Iris pigment epithelial cell (primary cell): ENCODE data around the gene F11.
"Not testable (repeated sequence)": the region's sequence is repeated elsewhere in the genome, so short reads cannot be mapped to it uniquely, and the experiment has no call there.

Experiments
- DNase-seq: peaks from one replicate; pipeline ENCODE4 v3.0.0-alpha.2; 2011; ENCODE audit warnings: low read depth

F11 gene

DNA sequence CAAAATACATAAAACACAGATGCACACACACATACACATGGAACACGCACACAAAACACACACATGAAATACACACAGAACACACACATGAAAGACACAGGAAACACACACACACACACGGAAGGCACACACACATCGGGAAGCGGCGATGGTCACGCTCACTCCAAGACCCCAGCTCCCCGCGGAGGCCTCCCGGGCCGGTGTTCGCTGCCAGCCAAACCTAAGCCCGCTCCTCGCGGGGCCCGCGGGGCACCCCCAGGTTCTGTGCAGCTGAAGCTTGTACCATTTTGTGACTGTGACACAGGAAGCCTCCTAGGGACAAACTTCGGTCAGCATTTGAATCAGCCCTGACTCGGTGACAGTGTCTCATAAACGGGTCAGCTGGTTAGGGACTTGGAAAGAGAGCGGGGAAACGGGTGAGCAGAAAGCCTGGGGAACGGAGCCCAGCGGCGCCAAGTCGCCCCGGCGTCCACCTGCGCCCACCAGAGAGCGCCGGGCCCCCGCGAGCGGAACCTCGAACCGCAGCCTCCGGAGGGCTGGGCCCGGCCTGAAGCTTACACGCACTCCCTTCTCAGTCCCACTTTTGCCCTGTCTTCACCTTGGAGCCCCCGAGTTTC, 32.1 kb downstream of the F11 start:
- no peak for DNase-seq

DNA sequence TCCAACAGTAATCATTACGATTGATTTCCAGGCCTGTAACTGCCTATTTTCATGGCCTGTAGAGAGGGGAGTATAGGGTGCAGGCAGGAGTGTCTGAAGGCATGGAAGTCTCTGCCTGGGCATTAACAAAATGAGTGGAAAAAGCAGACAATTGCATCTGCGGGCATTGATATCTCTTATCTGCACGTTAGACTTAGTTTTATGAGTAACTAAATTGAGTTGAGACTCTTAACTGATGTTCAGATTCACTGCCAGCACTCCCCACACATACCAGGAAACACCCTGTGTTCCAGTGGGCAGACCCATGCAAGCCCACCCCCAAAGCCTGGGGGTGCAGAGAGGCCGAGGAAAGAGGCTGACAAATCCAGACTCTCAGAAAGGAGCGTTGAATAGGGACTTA, 33.3 kb downstream of the F11 start:
- DNase-seq = no peak

DNA sequence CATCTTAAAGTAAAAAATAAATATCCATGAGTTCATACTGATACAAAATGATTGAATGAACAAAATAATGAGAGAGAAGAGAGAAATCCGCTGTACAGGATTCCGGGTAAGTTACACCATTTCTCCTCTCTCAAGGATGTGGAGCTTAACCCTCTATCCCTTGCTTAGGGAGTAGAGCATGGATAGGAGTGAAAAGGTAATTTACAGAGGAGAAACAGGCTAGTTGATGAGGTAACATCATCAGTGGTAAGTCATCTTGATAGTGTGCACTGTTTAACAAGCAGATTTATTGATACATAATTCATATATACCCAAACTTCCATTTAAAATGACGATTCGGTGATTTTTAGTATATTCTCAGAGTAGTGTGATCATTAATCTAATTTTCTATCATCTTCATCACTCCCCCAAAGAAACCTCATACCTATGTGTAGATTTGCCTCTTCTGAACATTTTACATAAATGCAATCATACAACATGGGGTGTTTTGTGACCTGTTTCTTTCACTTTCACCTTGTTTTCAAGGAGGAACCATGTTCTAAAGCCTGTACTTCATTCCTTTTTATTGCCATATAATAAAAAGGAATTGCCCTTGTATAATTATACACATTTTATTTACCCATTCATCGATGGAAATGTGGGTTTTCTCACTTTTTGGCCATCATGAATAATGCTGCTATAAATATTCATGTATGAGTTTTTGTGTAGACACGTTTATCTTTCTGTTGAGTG, 34.8 kb downstream of the F11 start:
- DNase-seq = no peak

DNA sequence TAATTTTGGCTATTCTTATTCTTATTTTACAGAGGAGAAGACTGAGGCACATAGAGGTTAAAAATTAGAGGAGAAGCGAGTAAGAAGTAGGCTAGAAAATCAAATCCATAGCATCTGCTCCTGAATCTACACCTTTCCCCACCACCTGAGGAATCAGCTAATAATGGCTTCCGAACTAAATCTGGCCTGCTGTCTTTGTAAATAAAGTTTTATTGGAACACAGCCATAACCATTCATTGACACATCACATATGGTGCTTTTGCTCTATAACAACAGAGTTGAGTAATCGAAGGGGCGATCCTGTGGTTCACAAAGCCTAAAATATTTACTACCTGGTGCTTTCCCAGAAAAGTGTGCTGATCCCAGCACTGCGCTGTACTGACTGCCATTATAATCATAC, 38.2 kb downstream of the F11 start:
- no peak for DNase-seq

DNA sequence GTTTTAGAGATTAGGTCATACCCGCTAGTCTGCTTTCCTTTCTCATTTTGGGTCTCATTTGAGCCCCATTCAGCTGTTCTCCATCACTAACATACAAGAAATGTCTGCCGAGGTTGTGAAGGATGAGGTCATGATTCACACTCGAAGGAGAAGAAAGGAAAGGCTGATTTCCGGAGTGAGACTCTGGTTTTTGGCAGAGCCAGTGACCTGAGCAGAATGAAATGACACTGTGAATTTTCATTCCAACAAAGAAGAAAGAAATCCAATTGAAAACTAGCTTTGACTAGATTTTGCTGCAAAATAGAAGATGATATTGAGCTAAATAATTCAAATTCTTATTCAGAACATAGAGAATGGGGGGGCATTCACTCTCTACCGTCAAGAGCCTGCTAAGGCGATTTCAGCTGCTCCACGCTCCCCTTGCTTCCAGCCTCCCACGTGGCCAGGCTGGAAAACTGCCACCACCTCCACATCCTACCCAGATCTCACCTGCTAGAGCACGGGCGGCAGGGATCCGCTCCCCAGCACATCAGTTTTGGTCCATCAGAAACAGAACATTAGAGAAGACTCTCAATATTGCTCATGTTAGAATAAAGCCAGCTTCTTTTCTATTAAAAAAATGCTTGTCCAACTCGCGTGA, 39.0 kb downstream of the F11 start:
- peak; percentile 5 for DNase-seq

DNA sequence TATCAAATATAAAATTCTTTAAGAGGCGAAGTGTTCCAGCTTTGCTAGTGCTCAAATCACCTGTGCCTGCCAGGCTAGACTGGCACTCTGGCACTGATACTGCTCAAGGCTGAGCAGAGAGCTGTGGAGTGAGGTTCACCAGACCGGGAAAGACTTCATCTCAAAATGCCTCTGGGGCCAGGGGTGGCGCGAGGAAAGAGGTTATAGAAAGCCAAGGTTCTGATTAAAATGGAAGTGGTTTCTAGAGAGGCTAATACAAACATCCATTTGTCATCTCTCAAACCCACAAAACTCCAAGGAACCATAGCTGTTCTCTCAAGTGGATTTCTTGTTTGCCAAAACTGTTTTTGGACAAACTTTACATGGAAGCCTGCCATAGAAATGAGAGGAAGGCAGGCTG, 41.5 kb downstream of the F11 start:
- no peak for DNase-seq

DNA sequence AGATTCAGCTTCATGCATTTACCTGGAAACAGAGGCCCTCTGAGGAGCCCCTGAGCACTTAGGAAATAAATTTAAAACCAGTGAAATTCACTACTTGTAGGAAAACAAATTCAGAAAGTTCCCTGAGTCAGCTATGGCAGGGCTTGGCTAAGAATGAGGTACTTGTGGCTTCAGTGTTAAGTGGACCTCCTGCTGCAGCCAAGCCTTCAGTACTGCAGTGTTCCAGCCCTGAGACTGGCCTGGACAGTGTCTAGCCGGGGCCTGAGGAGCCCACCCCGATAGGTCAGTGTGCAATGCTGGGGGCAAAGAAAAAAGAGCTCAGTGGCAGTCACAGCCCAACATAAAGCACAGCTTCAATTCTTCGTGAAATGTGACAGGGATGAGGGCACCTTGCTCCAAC, 41.9 kb downstream of the F11 start:
- DNase-seq = no peak

DNA sequence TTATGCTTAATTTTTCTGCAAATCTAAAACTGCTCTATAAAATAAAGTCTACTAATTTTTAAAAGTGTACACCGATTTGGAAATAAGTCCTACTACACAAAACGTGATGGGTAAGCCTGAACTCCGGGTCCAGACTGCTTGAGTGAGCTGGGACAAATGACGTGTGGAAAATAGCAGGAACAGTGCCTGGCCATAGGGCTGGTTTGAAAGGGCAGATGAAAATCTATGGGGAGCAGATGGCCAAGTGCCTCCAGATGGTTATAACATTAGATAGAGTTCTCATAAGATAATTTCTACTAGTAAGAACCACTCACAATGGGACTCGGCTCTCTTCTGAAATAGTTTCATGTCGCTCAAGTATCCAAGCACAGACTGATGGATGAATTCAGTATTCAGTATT, 52.5 kb downstream of the F11 start:
- DNase-seq = no peak

DNA sequence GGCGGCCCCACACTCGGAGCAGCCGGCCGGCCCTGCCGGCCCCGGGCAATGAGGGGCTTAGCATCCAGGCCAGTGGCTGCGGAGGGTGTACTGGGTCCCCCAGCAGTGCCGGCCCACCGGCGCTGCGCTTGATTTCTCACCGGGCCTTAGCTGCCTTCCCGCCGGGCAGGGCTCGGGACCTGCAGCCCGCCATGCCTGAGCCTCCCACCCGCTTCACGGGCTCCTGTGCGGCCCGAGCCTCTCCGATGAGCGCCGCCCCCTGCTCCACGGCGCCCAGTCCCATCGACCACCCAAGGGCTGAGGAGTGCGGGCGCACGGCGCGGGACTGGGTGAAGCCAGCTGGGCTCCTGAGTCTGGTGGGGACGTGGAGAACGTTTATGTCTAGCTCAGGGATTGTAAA, 58.7 kb downstream of the F11 start:
- not testable (repeated sequence) for DNase-seq

DNA sequence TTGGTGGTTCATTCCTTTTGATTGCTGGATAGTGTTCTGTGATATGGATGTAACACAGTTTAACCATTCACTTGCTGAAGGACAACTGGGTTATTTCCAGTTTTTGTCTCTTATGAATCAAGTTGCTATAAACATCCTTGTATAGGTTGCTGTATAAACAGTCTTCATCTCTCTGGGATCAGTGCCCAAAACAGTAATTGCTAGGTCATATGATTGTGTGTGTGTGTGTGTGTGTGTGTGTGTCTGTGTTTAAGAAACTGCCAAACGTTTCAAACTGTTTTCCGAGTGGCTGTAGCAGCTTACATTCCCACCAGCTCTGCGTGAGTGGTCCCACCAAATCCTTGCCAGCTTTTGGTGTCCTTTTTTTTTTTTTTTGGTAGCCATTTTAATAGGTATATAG, 60.4 kb downstream of the F11 start:
- DNase-seq = no peak

DNA sequence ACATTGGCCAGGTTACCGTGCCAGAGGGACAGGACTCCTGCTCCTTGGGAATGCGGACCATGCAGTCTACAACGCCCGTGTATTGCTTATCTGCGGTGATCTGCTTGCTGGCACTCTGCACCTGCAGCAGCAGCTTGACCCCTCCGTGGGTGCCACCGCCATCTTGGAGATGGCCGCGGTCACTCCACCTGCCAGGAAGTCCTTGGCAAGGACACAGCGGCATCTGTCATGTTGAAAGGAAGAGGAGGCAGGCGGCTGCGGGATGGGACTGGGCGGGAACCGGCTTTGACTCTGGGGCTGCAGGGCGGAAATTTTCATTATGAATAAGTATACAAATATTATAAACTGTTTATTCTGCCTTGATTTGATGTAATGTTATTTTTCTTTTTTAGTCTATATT, 63.4 kb downstream of the F11 start:
- no peak for DNase-seq

DNA sequence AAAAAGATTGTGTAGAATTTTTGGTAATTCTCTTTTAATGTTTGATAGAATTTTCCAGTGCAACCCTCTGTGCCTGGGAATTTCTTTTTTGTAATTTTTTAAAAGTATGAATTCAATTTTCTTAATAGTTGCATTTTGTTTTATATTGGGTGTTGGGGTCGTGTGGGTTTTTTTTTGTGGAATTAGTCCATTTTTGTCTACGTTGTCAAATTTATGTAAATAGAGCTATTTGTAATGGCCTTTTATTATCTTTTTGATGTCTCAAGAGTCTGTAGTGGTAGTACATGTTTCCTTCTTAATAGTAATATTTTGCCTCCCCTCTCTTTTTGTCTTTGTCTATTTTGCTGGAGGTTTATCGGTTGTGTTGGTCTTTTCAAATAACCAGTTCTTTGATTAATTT, 64.4 kb downstream of the F11 start:
- DNase-seq = no peak

DNA sequence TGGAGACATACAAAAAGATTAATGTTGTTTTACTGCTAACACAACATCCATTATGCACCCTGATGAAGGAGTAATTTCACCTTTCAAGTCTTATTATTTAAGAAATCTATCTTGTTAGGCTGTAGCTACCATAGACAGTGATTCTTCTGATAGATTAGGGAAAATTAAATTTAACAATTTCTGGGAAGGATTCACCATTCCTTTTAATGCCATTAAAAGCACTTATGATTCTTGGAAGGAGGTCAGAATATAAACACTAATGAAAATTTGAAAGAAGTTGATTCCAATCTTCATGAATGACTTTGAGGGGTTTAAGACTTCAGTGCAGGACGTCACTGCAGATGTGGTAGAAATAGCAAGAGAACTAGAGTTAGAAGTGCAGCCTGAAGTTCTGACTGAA, 69.8 kb downstream of the F11 start:
- no peak for DNase-seq
